Colonic mucosa (tissue), 4 donors: Measurements from ENCODE around the gene MPST. TPM values are rescaled to one million over a fixed set of nuclear protein-coding genes. Genes with fewer than 3 reads are reported as not detected.
A peak's percentile ranks its signal among the peaks of the same experiment; 100 is the strongest.

ENCODE experiments used
- DNase-seq: peaks from one replicate; pipeline ENCODE4 v3.0.0-alpha.2; 2020
- H3K27ac ChIP-seq: fragments of 200-600 bp; one replicate; pipeline ENCODE4 v1.8.0; 2021
- H3K27me3 ChIP-seq: fragments of 200-600 bp; one replicate; pipeline ENCODE4 v1.8.0; 2021
- H3K36me3 ChIP-seq: fragments of 200-600 bp; one replicate; pipeline ENCODE4 v1.8.0; 2021
- H3K4me1 ChIP-seq: fragments of 200-600 bp; one replicate; pipeline ENCODE4 v1.8.0; 2021; ENCODE audit warnings: mild to moderate bottlenecking
- H3K4me3 ChIP-seq: fragments of 200-600 bp; one replicate; pipeline ENCODE4 v1.8.0; 2021
- H3K9ac ChIP-seq, 2 donors: one replicate each; pipeline ENCODE4 v1.7.0; 2013; ENCODE audit warnings: control low read depth in 2 of 2, low read depth in 2 of 2, low read length in 2 of 2
- H3K9me3 ChIP-seq: fragments of 200-600 bp; one replicate; pipeline ENCODE4 v1.8.0; 2021
- CTCF ChIP-seq: fragments of 200-600 bp; IDR thresholded peaks from one replicate; pipeline ENCODE4 v1.8.0; 2022; ENCODE audit warnings: antibody characterized with exemption, mild to moderate bottlenecking
- intact Hi-C: fragments of 100-400 bp; cut with DNase I; formaldehyde crosslinking; loops from one replicate; pipeline ENCODE4 v1.14.1; 2022
- total RNA-seq, 2 donors: library from RNA; stranded (reverse); fragmentation: NEBNext Ultra II Directional in 1 of 2; extraction: Animal tissue kit (Norgen Biotek cat#: 25700) in 1 of 2; gene quantifications; one replicate each; pipeline ENCODE4 v1.2.1, GENCODE V29; 2021
- donor health status: healthy.
- donor health status: DM: no; HTN: no; CAD: no.
- donor health status: DM: no; HTN: no; CAD: no.

The MPST gene
- total RNA-seq, 2 donors from 2014 or later: 217 to 259 TPM

DNA sequence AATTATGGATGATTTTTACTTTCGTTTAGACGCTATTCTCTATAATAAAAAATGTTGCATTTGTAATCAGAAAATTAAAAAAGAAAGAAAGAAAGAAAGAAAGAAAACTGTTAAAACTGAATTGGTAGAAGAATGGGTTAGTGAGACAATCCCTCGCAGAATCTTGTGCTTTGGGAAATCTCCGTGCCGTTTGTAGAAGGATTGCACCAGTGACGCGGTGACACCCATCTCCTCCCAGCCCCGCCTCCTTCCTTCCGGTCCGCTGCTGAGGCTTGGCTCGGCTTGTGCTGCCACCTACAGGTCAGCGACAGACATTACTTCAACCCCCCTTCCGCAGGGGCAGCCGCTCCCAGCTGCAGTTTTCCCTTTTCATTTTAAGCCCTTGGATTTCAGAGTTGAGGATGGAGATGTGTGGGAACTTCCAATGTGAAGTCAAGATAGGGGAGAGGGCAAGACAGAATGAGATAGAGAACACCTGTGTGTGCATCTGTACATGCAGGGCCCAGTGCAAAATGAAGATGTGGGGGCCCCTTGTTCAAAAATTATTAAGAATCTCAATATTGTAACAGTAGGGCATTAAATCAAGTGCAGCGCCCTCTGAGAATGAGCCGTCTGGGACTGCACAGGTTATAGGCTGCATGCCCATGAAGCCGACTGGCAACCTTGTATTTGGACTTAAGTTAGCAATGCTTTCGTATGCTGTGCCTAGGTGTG lies 41.4 kb upstream of the MPST start:
- no peak overlapping the region for H3K27ac ChIP-seq
- no peaks in the 10 kb centered on the region for H3K36me3 ChIP-seq
- intact Hi-C loops: loop anchor here (5.0 to 10.0 kb wide), 3 partner anchors 123 to 431 kb away; no protein-coding TSS in a partner anchor

GRCh38 chr22:36979016-36979910 lies 40.3 kb upstream of the MPST start:
- Histone ChIP-seq H3K9me3 (no peaks in the 10 kb centered on the region), H3K27me3 (no peaks in the 10 kb centered on the region), H3K27ac (no peak overlapping the region), H3K9ac (no peak overlapping the region), H3K4me1 (no peaks in the 10 kb centered on the region), H3K4me3 (no peak overlapping the region), H3K36me3 (no peaks in the 10 kb centered on the region)
- intact Hi-C loops: loop anchor here (5.0 to 10.0 kb wide), 3 partner anchors 124 to 432 kb away; no protein-coding TSS in a partner anchor
- no peak for DNase-seq
- no peak for TF ChIP-seq CTCF

More for the DNA sequence above, 41.4 kb upstream of the MPST start:
- H3K4me1 ChIP-seq: no peaks in the 10 kb centered on the region
- H3K4me3 ChIP-seq: peak overlapping the region; percentile 8
- no peaks in the 10 kb centered on the region for H3K9me3 ChIP-seq
- H3K27me3 ChIP-seq: no peaks in the 10 kb centered on the region
- peak overlapping the region; percentile 5 to 60 for H3K9ac ChIP-seq
- DNase-seq: peak; percentile 92
- peak; percentile 88 for TF ChIP-seq CTCF

DNA sequence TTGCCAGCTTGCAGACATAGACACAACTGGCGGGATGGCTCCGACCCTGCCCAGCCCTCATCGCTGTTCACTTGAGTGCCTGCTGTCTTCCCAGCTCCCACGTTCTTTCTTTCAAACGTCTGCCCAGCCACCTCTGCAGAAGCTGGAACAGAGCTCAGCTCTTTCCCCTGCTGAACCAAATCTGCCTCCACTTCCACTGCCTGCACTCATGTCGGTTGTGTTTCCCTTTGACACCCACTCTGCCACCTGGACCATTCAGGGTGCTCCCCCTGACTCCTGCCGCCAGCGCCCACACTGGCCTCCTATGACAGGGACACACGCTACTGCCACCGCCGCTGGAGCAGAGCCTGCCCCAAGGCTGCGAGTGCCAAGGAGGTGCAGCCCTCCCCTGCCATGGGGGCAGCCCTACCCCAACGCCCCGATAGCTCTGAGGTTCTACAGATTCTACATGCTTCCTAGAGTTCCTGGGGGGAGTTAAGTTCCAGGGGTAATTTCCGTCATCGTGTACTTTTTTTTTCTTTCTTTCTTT lies 38.2 kb upstream of the MPST start:
- no peak for DNase-seq
- Histone ChIP-seq H3K9me3 (no peaks in the 10 kb centered on the region), H3K4me3 (no peak overlapping the region), H3K36me3 (no peaks in the 10 kb centered on the region), H3K27me3 (no peaks in the 10 kb centered on the region), H3K27ac (no peak overlapping the region), H3K4me1 (no peaks in the 10 kb centered on the region), H3K9ac (no peak overlapping the region)
- intact Hi-C loops: loop anchor here (10.0 kb wide), 1 partner anchor 63 kb away; no protein-coding TSS in a partner anchor
- TF ChIP-seq CTCF: no peak

GRCh38 chr22:36982136-36982535 lies 37.4 kb upstream of the MPST start:
- intact Hi-C loops: loop anchor here (10.0 kb wide), 1 partner anchor 63 kb away; no protein-coding TSS in a partner anchor
- Histone ChIP-seq H3K36me3 (no peaks in the 10 kb centered on the region), H3K4me3 (no peak overlapping the region), H3K9me3 (no peaks in the 10 kb centered on the region), H3K9ac (no peak overlapping the region), H3K27me3 (no peaks in the 10 kb centered on the region), H3K27ac (no peak overlapping the region), H3K4me1 (no peaks in the 10 kb centered on the region)
- DNase-seq: no peak
- no peak for TF ChIP-seq CTCF

DNA sequence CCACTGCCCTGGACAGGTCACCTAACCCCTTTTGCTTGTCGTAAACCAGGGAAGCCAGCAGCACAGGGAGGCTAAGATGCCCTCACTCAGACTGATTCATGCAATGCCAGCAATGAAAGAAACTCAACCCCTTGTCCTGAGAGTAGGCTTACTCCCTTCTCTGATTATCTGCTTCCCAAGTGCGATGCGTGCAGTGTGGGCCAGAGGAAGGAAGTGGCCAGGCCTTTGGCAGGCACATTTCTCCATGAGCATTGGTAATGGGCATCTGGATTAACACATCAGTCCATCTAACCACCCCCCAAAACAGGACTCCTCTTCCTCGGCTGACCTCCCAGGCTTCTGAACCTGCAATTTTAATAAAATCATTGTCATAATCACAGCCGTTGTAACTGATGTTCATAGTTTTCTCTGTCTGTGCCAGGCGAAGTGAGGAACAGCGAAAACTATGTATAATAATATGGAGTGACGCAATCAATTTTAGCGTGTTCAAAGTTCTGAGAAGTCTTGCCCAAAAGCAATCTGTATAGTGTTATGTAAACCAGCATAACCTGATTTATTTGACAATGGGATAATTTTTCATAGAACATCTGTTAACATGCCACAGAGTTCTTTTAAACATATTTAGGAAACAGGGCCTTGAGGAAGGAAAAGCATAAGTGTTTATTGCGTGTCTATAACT lies 34.2 kb upstream of the MPST start:
- Histone ChIP-seq H3K9me3 (no peaks in the 10 kb centered on the region), H3K9ac (no peak overlapping the region), H3K36me3 (no peaks in the 10 kb centered on the region), H3K27me3 (peaks cover 3% of the 10 kb centered on the region), H3K4me1 (no peaks in the 10 kb centered on the region), H3K4me3 (no peak overlapping the region), H3K27ac (no peak overlapping the region)
- intact Hi-C loops: loop anchor here (10.0 kb wide), 1 partner anchor 59 kb away; no protein-coding TSS in a partner anchor
- no peak for TF ChIP-seq CTCF
- DNase-seq: no peak
